CD4-positive, alpha-beta T cell treated with Interleukin-1 beta for 1 hour (primary cell): ENCODE measurements around the gene TTLL10.

Experiments used
- DNase-seq, 2 donors: peaks; one replicate each; pipeline ENCODE4 v3.0.0-alpha.2; 2020 to 2022

The TTLL10 gene

DNA sequence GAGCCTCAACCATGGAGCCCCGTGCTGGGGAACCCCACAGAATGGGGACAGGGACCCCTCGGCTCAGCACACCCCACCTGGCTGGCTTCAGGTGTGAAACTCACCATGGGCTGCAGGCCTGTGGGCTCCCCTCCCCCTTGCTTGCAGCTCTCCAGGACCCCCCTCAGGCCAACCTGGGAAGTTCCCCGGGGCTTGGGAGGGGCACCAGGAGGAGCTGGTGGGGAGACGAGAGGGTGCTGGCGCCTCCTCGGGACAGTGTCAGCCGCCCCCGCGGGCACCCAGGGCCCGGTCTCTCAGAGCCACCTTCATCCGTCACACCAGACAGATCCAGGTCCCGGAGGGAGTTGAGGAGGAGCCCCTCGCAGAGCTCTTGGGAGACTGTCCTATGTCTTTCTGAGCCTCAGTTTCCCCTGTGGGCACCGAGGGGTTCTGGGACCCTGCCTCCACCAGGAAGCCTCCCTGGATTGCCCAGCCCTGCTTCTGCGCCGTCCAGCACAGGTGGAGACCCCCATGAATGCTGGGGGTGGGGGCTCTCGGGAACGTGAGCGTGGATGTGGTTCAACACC lies 33.4 kb downstream of the TTLL10 start:
- no peak for DNase-seq

DNA sequence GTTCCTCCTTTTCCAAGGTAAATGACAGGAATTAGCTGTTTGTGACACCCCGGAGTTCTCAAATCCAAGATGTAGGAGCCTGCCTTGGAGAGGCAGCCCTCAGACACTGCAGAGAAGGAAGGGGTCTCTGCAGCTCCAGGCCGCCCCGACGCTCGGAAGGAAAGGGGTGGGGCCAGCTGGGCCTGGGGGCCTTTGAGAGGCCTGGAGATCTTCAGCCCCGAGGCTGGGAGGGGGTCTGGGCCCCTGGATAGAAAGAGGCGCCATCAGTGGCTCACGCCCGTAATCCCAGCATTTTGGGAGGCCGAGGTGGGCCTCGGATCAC lies 33.9 kb downstream of the TTLL10 start:
- DNase-seq = no peak

DNA sequence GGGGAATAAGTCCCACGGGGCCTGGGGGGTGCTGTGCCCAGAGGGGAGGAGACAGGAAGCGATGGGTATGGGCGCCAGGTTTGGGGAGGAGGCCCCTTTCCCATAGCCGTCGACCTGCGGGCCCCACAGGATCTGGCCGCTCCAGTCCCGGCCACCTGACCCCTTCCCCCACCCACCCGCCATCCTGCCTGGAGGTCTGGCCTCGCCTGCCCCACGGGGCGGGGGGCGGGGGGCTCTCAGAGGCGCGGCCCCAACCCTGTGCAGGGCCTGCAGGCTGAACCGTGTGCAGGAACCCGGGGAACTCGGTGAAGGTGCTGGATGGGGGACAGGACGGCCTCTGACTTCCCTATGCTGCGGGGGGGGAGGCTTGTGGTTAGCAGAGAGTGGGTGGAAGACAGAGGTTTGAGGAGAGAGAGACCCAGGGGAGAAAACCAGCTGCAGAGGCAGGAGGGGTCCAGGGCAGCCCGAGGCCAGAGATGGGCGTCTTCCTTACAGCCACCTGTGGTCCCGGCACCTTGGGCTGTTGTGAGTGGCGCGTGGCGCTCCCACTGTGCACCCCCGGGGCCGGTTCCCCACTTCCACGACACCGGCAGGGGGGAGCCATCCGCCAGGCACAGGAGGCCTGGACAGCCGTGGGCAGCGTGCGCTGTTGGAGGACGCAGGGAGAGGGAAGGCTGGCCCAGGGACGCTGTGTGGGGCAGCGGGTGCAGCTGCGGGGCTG lies 35.2 kb downstream of the TTLL10 start:
- peak; percentile 51 to 58 for DNase-seq

DNA sequence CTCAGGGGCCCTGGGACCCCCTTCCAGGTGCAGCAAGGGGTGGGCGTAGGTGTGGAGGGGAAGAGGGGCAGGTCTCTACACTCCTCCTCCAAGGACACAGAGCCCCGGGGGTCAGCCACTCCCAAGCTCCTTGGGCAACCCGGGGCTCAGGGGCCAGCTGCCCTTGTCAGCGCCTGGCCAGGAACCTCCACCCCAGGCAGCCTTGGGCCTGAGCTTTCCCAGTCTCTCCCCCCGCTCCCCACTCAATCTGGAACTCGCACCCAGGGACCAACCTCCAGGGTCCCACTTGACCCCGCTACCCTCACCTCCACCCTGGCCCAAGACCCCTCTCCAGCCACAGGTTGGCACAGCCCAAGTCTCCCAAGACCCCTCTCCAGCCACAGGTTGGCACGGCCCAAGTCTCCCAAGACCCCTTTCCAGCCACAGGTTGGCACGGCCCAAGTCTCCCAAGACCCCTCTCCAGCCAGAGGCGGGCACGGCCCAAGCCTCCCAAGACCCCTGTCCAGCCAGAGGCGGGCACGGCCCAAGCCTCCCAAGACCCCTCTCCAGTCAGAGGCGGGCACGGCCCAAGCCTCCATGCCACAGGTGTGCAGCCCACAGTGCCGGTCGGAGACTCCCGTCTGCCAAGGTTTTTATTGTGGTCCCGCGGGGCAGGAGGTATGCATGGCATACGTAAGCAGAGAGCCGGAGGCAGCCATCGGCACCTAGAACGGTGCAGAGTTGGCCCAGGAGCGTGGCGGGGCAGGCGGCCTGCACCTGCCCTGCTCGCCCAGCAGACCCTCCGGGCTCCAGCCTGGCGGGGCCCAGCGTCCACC lies 37.3 kb downstream of the TTLL10 start:
- no peak for DNase-seq

DNA sequence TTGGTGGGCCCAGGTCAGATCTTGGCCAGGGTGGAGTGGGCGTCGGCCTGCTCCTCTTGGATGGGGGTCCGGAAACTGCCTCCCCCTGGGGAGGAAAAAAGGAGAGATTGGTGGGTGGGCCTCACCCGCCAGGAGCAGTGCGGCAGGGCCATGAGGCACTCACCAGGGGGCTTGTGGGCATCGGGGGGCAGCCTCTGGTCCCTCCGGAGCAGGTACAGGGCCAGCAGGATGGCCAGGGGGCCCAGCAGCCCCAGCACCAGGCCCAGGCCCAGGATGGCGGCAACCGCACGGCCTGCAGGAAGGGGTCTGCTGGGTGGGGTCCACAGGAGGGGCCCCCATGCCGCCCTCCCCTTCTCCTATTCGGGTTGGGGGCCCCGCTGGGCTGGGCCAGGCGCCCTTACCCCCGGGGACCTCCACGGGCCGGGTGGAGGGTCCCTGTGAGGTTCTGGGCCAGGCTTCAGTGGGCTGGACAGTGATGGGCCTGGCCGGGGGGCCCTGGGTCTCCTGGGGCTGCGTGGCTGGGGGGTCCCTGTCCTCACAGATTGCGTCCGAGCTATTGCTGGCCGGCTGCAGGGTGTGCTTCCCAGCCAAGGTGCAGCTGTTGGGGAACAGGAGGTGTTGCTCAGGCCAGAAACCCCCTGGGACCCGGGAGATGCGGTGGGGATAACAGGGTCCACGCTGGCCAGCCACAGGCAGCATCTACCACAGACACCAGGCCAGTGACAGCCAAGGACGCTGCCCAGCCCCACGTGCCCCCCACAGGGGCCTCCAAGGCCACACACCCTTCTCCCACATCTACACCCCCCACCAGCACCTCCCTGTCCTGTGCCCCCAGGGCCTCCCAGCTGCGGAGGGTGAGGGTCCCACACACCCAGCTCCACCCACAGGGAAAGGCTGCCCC lies 38.1 kb downstream of the TTLL10 start:
- no peak for DNase-seq

DNA sequence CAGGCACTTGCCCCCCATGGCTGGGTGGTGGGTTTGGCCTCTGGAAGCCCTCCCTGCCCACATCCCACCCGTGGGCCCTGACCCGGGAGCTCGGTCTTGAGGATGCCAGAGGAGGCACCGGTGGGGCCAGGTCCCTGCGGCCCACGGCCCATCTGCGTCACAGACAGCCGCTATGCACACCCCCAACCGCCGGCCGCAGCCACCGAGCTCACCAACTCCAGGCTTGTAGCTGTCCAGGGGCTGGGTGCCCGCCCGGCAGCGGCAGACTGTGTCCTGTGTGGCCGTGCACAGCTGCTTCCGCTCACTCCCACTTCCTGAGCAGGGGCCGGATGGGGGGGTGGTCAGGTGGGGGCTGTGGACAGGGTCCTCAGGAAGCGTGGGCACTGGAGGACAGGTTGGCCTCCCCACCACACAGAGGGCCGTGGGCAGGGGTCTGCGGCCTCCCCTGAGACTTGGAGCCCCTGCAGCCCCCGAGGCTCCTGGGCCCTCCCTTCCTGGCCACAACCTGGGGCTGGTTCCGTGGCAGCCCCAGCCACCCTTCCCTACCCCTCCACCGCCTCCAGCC lies 39.2 kb downstream of the TTLL10 start:
- DNase-seq = peak; percentile 63 to 65

DNA sequence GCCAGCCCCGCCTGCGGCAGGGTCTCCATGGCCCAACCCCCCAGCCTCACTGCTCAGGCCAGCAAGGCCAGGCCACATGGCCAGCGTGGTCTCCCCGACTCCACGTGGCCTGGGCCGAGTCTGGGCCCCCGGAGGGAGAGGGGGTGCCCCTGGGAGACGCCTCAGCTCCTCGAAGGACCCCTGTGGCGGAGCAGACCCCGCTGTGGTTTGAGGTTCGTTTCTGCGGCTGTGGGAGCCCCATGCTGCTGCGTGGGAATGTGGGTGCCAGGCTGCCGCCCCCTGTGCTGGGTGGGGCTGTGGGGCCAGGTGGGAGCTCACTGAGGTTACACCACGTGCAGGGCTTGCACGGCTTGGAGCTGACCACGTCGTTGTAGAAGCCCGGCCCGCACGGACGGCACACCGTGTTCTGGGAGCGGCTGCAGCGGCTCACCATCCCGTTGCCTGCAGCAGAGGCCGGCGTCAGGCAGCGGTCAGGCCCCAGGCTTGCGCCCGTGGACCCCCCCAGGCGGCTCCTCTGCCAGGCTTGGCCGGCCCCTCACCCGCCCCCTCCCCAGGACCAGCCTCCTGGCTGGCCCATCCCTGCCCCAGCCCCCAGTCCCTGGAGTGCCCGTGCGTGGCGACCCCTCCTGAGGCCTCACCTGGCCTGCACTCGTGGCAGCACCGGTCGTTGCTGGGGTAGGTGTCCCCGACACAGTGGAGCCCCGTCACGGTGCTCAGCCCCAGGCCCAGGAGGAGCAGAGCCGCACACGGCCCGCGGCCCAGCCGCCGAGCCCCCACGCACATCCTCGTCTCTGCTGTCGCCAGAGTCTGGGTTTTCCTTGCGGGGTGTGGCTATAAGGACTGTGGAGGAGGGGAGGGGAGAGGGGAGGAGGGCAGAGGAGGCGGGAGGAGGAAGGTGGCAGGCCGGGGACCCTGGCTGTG lies 39.9 kb downstream of the TTLL10 start, which contains the start of gene TNFRSF4:
Gene TNFRSF4, minus strand, starts transcription at position 809 of the 921 bp plus-strand sequence. Its CDS starts 26 bp downstream, at position 783.
- DNase-seq = peak; percentile 41 to 54

DNA sequence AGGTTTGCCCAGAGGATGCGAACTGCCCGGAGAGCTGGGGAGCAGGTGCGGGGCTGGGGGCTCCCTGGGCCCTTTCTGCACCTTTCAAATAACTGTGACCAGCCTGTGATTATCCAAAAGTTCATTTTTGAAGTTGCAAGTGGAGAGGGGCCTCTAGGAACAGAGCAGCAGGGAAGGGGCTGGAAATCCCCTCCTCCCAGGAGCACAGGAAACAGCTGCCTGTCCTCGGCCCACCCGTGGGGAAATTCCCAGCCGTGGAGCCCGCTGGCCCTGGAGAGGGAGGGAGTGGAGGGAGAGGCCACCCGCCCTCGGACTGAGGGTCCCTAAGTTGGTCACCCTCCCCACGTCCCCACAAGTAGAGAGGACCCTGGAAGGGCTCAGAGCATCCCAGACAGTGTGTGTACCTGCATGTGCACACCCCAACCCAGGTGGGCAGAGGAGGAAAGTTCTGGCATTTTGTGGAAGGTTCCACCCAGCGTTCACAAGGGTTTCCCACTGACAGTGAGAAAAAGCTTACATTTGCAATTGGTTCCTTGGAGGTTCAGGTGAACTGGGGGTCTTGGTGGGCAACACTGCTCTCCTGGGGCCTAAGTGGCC lies 41.5 kb downstream of the TTLL10 start:
- peak in 1 of 2 donors; percentile 55 for DNase-seq

DNA sequence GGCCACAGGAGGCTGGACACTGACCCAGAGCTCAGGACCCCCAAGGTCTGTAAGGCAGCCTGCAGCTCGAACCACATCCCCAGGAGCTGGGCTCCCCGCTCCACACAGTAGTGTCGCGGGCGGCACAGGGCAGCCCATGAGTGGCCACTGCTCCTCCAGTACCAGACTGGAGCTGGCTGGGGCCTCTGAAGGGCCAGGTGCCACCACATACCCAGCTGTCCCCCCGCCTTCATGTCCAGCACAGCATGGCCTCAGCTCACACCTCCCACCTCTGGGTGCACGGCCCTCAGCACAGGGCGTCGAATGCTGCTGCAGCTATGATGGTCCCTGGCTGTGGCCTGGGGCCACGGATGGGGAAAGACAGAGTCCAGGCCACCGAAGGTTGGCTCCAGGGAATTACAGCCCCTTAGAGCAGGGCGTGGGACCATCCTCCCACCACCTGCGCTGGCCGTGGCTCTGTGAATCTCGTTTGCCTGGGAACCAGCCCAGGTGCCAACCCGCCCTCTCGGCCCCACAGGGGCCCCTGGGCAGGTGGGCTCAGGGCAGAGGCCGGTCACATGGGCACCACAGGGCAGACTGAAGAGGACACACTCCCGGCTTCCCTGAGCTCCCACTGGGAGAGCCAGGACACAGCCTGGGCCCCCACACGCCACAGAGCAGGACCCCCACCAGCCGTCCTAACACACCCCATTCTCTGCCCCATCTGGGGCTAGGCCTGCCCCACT lies 42.4 kb downstream of the TTLL10 start:
- no peak for DNase-seq

DNA sequence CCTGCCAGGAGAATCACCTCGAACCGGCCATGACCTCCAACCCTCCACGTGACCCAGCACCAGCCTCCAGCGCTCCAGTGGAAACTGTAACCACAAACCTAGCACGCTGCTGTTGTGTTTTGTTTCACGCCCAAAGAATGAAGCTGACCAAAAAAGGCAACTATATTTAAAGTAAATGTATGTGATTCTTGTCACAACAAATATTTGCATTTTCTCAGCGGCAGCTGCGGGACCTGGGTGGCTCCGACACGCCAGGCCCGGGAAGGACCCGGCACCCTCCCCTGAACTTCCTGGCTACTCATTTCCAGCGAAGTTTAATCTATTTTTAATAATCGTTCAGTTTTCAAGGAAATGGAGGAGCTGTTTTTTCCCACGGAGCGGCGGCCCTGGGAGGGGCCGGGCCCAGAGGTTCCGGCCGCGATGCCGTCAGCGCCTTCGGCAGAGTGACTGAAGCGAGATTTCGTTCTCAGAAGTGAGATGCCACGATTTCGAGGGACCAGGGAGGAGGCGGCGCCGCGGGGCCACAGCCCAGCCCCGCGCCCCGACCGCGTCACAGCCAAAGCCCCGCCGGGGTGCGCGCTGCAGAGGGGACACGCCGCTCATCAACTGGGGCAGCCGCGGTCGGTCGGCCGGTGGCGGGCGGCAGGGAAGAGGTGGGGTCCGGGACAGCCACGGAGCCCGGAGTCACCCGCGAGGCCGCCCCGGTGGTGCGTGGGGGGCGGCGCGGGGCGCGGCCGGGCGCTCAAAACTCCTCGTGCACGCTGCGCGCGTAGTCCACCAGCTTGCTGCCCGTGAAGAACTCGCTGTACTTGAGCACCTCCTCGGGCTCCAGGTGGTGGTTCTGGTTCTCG lies 43.3 kb downstream of the TTLL10 start:
- peak in 1 of 2 donors; percentile 68 for DNase-seq

DNA sequence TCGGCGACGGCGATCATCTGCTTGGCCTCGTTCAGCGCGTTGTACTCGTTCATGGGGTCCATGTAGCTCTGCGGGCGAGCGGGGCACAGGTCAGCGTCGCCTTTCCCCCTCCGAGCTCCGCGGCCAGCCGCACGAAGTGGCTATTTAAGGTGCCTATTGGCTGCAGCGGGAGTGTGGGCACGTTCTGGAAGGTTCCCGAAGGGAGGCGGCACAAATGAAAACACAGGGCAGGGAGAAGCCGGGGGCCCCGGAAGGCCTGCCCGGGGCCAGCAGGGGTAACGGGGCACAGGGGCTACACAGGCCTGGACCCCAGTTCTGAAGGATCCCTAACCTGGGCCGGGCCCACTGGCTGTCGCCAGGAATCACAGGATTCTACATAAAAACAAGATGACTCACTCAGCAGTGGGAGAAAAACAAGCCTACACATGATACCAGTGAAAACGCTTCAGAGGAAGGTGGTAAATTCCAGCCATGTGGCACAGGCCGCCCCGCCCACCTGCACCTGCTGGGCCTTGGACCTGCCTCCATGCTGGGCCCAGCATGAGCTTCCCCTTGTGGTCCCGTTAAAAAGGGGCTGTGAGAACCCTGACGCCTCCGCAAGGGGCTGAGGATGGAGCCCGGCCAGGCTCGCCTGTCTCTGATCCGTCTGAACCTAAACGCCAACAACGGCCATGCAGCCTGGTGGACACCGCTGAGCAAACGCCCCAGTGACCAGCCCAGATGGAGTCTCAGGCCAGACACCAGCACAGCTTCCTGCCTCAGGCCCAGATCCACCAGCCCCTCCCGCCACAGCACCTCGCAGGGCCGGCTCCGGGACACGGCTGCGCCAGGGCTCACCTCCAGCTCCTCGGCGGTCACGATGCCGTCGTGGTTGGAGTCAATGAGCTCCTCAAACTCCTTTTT lies 44.2 kb downstream of the TTLL10 start:
- no peak for DNase-seq

DNA sequence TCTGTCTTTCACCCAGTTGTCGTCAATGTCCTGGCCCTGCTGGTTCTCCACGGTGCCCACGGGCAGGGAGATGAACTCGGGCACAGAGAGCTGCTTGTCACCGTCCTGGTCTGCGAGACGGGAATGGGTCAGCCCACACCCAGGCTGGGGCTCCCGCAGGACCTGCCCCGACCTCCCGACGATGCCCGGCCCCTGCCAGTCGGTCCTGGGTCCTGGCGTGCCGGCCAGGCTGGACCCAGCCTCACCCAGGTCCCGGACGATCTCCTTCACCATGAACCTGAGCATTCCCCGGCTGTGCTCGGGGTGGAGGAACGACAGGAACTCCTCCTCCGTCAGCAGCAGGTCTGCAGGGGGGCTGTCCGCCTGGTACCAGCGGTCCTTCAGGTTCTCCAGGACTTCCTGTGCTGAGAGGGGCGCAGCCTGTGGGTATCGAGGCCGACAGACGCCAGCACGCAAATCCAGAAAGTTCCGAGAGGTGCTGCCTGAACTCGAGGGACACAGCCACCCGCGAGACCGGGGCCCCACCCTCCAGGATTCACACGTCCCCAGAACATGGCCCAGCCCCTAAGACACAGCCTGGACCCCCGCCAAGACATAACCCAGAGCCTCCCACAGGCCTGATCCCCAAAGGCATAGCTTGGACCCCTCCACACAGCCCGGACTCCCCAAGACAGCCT lies 45.0 kb downstream of the TTLL10 start:
- no peak for DNase-seq

DNA sequence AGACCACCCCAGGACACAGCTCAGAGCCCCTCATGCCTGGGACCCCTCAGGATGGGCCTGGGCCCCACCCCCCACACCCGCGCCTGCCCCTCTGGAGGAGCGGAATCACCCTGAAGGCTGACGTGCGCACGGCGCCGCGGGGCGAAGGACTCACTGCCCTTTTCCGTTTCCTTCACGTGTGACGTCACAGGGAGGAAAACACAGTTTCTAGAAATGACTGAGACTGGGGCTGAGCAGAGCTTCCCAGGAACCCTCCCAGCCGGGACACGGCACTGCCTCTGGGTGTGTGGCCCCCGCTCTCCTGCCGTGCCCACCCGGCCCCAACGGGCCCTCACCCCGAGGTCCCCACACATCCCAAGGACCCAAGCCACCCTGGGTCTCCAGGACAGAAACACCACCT lies 45.7 kb downstream of the TTLL10 start:
- DNase-seq = peak; percentile 32 to 72

DNA sequence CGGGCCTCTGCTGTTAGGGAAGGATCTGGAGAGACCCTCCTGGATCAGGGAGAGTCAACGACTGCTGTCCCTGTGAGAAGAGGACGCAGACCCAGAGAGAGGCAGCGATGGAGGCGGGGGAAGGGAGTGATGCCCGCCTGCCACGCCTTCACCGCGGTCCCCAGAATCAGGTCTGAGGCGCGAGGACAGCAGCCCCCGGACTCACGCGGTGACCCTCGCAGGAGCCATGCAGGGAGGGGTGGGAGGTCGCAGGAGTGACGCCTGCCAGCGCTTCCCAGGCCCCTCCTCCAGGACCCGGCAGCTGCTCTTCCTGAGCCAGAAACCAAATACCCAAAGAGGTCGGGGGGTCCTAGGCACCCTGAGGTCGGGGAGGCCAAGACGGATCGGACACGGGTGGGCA lies 46.5 kb downstream of the TTLL10 start:
- DNase-seq = no peak

DNA sequence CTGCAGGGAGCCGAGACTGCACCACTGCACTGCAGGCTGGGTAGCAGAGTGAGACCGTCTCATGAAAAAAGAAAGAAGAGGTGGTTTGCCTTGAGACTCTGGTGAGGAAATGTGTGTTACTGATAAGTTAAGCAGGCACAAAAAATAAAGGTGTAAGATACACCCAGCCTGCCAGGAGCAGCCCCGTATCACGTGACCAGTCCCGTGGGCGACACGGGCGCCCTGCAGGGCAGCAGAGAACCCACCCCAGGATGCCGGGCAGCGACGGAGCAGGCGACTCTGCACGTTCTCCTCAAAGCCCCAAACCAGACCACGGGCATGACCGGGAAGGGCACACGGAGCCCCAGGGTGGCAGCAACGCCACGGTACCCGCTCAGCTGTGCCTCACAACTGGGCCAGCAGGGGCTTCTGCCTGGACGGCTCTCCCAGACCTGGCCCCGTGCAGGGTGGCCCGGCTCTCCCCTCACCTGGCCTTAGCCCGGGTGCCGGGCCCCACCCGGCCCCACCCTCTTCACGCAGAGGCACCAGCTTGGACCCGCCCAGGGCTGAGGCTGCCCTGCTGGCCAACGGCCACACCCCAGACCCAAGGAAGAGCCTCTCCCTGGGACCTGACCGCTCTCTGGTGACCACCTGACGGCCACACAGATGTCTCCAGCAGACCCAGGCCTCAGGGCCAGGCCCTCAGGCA lies 48.4 kb downstream of the TTLL10 start:
- DNase-seq = no peak

DNA sequence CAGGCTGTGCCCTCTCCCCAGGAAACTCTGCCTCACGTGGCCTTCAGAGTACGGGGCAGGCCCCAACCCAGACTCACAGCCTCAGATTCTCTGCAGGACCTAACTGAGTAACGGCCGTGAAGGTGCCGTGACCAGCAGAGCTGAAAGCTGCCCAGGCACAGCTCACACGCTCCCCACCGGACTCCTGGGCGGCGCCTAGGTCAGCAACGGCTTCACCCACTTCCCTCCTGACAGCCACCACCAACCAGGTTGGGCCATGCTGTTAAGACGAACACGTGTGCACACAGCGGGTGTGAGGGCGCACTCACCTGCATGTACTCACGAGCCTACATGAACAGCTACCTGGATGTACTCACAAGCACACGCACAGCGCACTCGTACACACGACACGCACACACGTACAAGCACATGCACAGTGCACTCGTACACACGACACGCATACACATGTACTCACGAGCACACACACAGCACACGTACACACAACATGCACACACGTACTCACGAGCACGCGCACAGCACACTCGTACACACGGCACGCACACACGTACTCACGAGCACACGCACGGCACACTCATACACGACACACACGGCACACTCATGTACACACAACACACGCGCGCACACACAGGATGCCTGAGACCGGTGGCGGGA lies 49.0 kb downstream of the TTLL10 start:
- no peak for DNase-seq
